K562 (cell line): ENCODE measurements around the gene ZSWIM3. TPM values are rescaled to one million over a fixed set of nuclear protein-coding genes. Genes with fewer than 3 reads are reported as not detected.

ENCODE experiments used
- FOS ChIP-seq: IDR thresholded peaks from 3 replicates; pipeline ENCODE4 v1.6.1; 2011; ENCODE audit not compliant: insufficient read length; ENCODE audit errors: extremely low read depth
- HCFC1 ChIP-seq: IDR thresholded peaks from 2 replicates; pipeline ENCODE4 v1.6.1; 2012; ENCODE audit warnings: low read depth, low read length, improper control_type of control experiment
- KDM5B ChIP-seq: fragments of 200-600 bp; sonication (generic); IDR thresholded peaks from 2 replicates; pipeline ENCODE4 v1.6.1; 2012; ENCODE audit warnings: low read depth, mild to moderate bottlenecking, moderate library complexity, low read length, control low read depth, inconsistent platforms; ENCODE audit not compliant: insufficient replicate concordance
- REST ChIP-seq, 2 experiments: fragments of 450-650 bp; formaldehyde crosslinking in 1 of 2; IDR thresholded peaks; 2 replicates each; pipeline versions ENCODE4 v1.4.0 to v1.6.1; 2014 to 2020; ENCODE audit warnings: mild to moderate bottlenecking in 2 of 2, borderline replicate concordance in 1 of 2, low read depth in 1 of 2
- ZNF143 ChIP-seq: sonication (generic); formaldehyde crosslinking; IDR thresholded peaks from 2 replicates; pipeline ENCODE4 v1.9.0; 2022; ENCODE audit warnings: mild to moderate bottlenecking, missing genetic modification reagents
- ZNF212 ChIP-seq: fragments of 450-650 bp; formaldehyde crosslinking; IDR thresholded peaks from 2 replicates; pipeline ENCODE4 v1.4.0; 2020; ENCODE audit warnings: mild to moderate bottlenecking
- polyA plus RNA-seq, 8 experiments: library from polyadenylated mRNA; depleted of rRNA in 4 of 8; stranded (reverse) in 5 of 8; unstranded in 3 of 8; fragments of >200 nt; fragmentation: Nextera tagmentation in 2 of 8; fragmentation: Illumina TruSeq in 1 of 8; extraction: Ambion mirVana in 2 of 8; extraction: Trizol in 1 of 8; gene quantifications; 2 replicates each; pipeline versions ENCODE4 v1.2.1 to v1.2.3, GENCODE V29; 2011 to 2014; ENCODE audit warnings: inconsistent platforms in 1 of 8, missing spikeins in 1 of 8
- total RNA-seq, 7 experiments: library from RNA; depleted of rRNA in 6 of 7; stranded (reverse); fragments of >200 nt in 6 of 7; fragmentation: Illumina TruSeq in 2 of 7; extraction: Trizol in 2 of 7; gene quantifications; 2 replicates each; pipeline versions ENCODE4 v1.2.1 to v1.2.3, GENCODE V29; 2011 to 2021; ENCODE audit warnings: low replicate concordance in 1 of 7

The ZSWIM3 gene
- total and polyA plus RNA-seq, 9 of the 15 experiments (the other 6 are each of a cell fraction or from before 2014, with no cell fraction given): 1.7 to 4.3 (median 2.9) TPM

- 0 out of 2 replicates have a peak, but pooled peaks have one; percentile 27 for TF ChIP-seq REST (IDR thresholded peaks at IDR 0.05; ENCODE audit: borderline replicate concordance)
- no peak for TF ChIP-seq REST (CRISPR knock-in tag; IDR thresholded peaks at IDR 0.05; ENCODE audit: low read depth)
- no peak for TF ChIP-seq KDM5B
- no peak for TF ChIP-seq ZNF212 (CRISPR knock-in tag)
- TF ChIP-seq ZNF143: no peak
- no peak for TF ChIP-seq FOS
- TF ChIP-seq HCFC1: no peak
- TF ChIP-seq, all 486 proteins: peak for 8
Measured at GRCh38 chr20:45892049-45892825, 34.8 kb downstream of the ZSWIM3 start (continued).
